Esophagus squamous epithelium (tissue), 4 donors: Measurements from ENCODE around the gene TTYH2.

ENCODE experiments used
- CTCF ChIP-seq, 6 experiments: fragments of 450-650 bp in 4 of 6; fragments of 200-600 bp in 2 of 6; sonication (generic) in 2 of 6; IDR thresholded peaks; one replicate each; pipeline ENCODE4 v1.5.1; 2016 to 2019; ENCODE audit warnings: antibody characterized with exemption in 6 of 6, mild to moderate bottlenecking in 4 of 6, moderate library complexity in 4 of 6
- POLR2A ChIP-seq, 4 donors: fragments of 450-650 bp; IDR thresholded peaks; one replicate each; pipeline ENCODE4 v1.6.1; 2017; ENCODE audit warnings: antibody characterized with exemption in 4 of 4, mild to moderate bottlenecking in 4 of 4, moderate library complexity in 3 of 4

GRCh38 chr17:74206332-74206818 lies 7.0 kb upstream of the TTYH2 start:
- TF ChIP-seq CTCF (IDR thresholded peaks at IDR 0.05): no peak
- TF ChIP-seq POLR2A (IDR thresholded peaks at IDR 0.05): no peak
